Choroid plexus epithelial cell (primary cell): ENCODE data around the gene CDH13.
A peak's percentile ranks its signal among the peaks of the same experiment; 100 is the strongest.

Experiments
- DNase-seq: peaks from one replicate; pipeline ENCODE4 v3.0.0-alpha.2; 2010; ENCODE audit warnings: low read depth
- H3K4me3 ChIP-seq: 2 replicates; pipeline ENCODE4 v1.5.1; 2011; ENCODE audit warnings: low read depth, mild to moderate bottlenecking, control low read depth, low read length, moderate library complexity
- TF ChIP-seq, protein P1 (sequence below): conservative IDR thresholded peaks from 2 replicates; pipeline ENCODE4 v1.5.1; 2011; ENCODE audit warnings: low read depth, mild to moderate bottlenecking, control low read depth, inconsistent platforms, low read length, moderate library complexity

CDH13 gene

DNA sequence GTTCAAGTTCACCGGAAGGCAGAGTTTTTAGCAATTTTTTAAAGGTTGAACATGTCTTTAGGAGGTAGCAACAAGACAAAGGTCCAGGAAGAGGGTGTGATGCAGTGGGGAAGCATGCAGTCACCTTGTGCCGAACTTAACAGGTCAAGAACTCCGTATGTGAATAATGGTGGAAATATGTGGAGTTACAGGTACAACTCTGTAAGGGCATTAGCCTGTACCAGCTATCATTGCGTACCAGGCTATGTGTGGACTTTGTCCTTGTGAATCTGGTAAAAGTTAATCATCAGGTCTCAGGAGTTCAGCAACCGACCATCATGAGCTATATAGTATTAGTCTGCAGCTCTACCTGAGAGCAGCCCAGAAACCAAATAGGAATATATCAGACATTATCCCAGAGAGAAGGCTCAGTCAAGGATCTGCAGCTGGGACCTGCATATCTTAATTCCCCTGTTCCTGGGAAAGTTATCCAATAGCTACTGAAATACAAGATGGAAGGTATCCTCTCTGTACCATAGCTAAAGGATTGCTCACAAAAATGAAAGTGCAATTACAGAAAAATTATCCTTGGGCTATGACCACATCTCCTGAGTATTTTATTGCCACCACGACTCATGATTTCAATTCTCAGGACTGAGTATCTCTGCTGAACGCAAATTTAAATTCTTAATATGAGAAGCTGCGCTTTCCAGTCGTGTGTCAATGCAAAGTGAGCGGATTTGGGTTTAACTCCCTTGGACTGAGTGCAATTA is 469.3 kb downstream of the CDH13 start:
- TF ChIP-seq, protein P1, sequence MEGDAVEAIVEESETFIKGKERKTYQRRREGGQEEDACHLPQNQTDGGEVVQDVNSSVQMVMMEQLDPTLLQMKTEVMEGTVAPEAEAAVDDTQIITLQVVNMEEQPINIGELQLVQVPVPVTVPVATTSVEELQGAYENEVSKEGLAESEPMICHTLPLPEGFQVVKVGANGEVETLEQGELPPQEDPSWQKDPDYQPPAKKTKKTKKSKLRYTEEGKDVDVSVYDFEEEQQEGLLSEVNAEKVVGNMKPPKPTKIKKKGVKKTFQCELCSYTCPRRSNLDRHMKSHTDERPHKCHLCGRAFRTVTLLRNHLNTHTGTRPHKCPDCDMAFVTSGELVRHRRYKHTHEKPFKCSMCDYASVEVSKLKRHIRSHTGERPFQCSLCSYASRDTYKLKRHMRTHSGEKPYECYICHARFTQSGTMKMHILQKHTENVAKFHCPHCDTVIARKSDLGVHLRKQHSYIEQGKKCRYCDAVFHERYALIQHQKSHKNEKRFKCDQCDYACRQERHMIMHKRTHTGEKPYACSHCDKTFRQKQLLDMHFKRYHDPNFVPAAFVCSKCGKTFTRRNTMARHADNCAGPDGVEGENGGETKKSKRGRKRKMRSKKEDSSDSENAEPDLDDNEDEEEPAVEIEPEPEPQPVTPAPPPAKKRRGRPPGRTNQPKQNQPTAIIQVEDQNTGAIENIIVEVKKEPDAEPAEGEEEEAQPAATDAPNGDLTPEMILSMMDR: no peak
- no peak overlapping the region for H3K4me3 ChIP-seq
- DNase-seq: peak; percentile 43

DNA sequence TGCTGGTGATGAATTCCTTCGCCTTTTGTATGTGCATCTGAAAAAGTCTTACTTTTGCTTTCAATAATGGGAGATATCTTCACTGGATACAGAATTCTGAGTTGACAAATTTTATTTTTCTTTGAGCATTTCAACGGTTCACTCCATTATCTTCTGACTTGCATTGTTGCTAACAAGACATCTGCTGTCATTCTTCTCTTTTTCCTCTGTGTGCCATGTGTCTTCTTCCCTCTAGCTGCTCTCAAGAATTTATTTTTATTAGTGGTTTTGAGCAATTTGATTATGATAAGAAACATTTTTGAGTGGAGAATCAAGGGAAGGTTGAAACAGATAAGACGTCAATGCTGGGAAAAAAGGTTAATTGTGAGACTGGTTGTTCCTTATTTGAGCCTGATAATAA is 471.8 kb downstream of the CDH13 start:
- no peak overlapping the region for H3K4me3 ChIP-seq
- no peak for DNase-seq
- TF ChIP-seq, protein P1: no peak

GRCh38 chr16:83100679-83101078 is 473.9 kb downstream of the CDH13 start:
- no peak overlapping the region for H3K4me3 ChIP-seq
- TF ChIP-seq, protein P1: no peak
- DNase-seq: peak; percentile 20

- no peak for DNase-seq
- no peak overlapping the region for H3K4me3 ChIP-seq
- TF ChIP-seq, protein P1: no peak
Observed at GRCh38 chr16:83102336-83102735, 475.6 kb downstream of the CDH13 start.

GRCh38 chr16:83105279-83106077 is 478.7 kb downstream of the CDH13 start:
- TF ChIP-seq, protein P1: no peak
- no peak overlapping the region for H3K4me3 ChIP-seq
- no peak for DNase-seq

- TF ChIP-seq, protein P1: no peak
- DNase-seq: no peak
- no peak overlapping the region for H3K4me3 ChIP-seq
Observed at GRCh38 chr16:83109490-83110125, 482.8 kb downstream of the CDH13 start.
